NB4 (cell line): ENCODE data around the gene RDX.

ENCODE experiments used
- CTCF ChIP-seq: IDR thresholded peaks from one replicate; pipeline ENCODE4 v1.5.1; 2012; ENCODE audit warnings: low read depth, low read length
- MAX ChIP-seq: IDR thresholded peaks from 2 replicates; pipeline ENCODE4 v1.6.1; 2011; ENCODE audit warnings: low read depth, low read length
- MYC ChIP-seq: IDR thresholded peaks from 2 replicates; pipeline ENCODE4 v1.6.1; 2011; ENCODE audit warnings: low read depth, low read length
- POLR2A ChIP-seq: IDR thresholded peaks from 2 replicates; pipeline ENCODE4 v1.6.1; 2011; ENCODE audit warnings: mild to moderate bottlenecking; ENCODE audit not compliant: insufficient read length; ENCODE audit errors: extremely low read depth

GRCh38 chr11:110200836-110201235 lies 95.6 kb downstream of the RDX start:
- TF ChIP-seq MAX = no peak
- no peak for TF ChIP-seq CTCF
- TF ChIP-seq POLR2A = no peak
- TF ChIP-seq MYC = no peak
